ENCODE results near the gene MTHFS. TPM values are rescaled to one million over a fixed set of nuclear protein-coding genes. Genes with fewer than 3 reads are reported as not detected.

The MTHFS gene
- total RNA-seq, 1 experiment from 2014 or later: 8.7 TPM

- POLR2A ChIA-PET (ENCODE audit: low non-redundant PET): no interaction called here
- no peaks in the 10 kb centered on the region for H3K36me3 ChIP-seq (ENCODE audit: insufficient read depth, low read length, poor library complexity, severe bottlenecking)
- H3K27ac ChIP-seq (ENCODE audit: low read depth, low read length, poor library complexity, severe bottlenecking): no peak overlapping the region
- intact Hi-C loops (cut with micrococcal nuclease; ENCODE audit: unreplicated experiment): no loop called here
- TF ChIP-seq EZH2 (IDR thresholded peaks at IDR 0.05; ENCODE audit: borderline replicate concordance, low read depth, low read length, poor library complexity, severe bottlenecking): no peak
- TF ChIP-seq CTCF (conservative IDR thresholded peaks at IDR 0.05; ENCODE audit: low read depth, low read length): no peak
- DNase-seq (ENCODE audit: low spot score): no peak
- H3K4me1 ChIP-seq (ENCODE audit: insufficient read depth, low read length, poor library complexity, severe bottlenecking): no peaks in the 10 kb centered on the region
- no peaks in the 10 kb centered on the region for H3K9me3 ChIP-seq (ENCODE audit: low read depth, low read length, poor library complexity, severe bottlenecking)
- CTCF ChIA-PET: no interaction called here
- H3K27me3 ChIP-seq (replicated peaks; ENCODE audit: insufficient read depth, low read depth, low read length, poor library complexity): no peaks in the 10 kb centered on the region
- H3K4me3 ChIP-seq (ENCODE audit: low read depth, low read length, poor library complexity, severe bottlenecking): no peak overlapping the region
- no TSS peak for BruUV-seq (replicated peaks)
These were observed 85.1 kb downstream of the MTHFS start for GRCh38 chr15:79811406-79812405.

GRCh38 chr15:79804838-79805237 lies 92.0 kb downstream of the MTHFS start:
- no peak for DNase-seq (ENCODE audit: low spot score)
- intact Hi-C loops (cut with micrococcal nuclease; ENCODE audit: unreplicated experiment): no loop called here
- H3K36me3 ChIP-seq (ENCODE audit: insufficient read depth, low read length, poor library complexity, severe bottlenecking): no peaks in the 10 kb centered on the region
- POLR2A ChIA-PET (ENCODE audit: low non-redundant PET): no interaction called here
- H3K9me3 ChIP-seq (ENCODE audit: low read depth, low read length, poor library complexity, severe bottlenecking): no peaks in the 10 kb centered on the region
- no peaks in the 10 kb centered on the region for H3K27me3 ChIP-seq (replicated peaks; ENCODE audit: insufficient read depth, low read depth, low read length, poor library complexity)
- no peak overlapping the region for H3K27ac ChIP-seq (ENCODE audit: low read depth, low read length, poor library complexity, severe bottlenecking)
- TF ChIP-seq EZH2 (IDR thresholded peaks at IDR 0.05; ENCODE audit: borderline replicate concordance, low read depth, low read length, poor library complexity, severe bottlenecking) (no peak), CTCF (conservative IDR thresholded peaks at IDR 0.05; ENCODE audit: low read depth, low read length) (no peak)
- BruUV-seq (replicated peaks): no TSS peak
- no peaks in the 10 kb centered on the region for H3K4me1 ChIP-seq (ENCODE audit: insufficient read depth, low read length, poor library complexity, severe bottlenecking)
- CTCF ChIA-PET: no interaction called here
- H3K4me3 ChIP-seq (ENCODE audit: low read depth, low read length, poor library complexity, severe bottlenecking): no peak overlapping the region

GRCh38 chr15:79798311-79798710 lies 98.5 kb downstream of the MTHFS start:
- no TSS peak for BruUV-seq (replicated peaks)
- no peaks in the 10 kb centered on the region for H3K4me1 ChIP-seq (ENCODE audit: insufficient read depth, low read length, poor library complexity, severe bottlenecking)
- DNase-seq (ENCODE audit: low spot score): no peak
- TF ChIP-seq EZH2 (IDR thresholded peaks at IDR 0.05; ENCODE audit: borderline replicate concordance, low read depth, low read length, poor library complexity, severe bottlenecking): no peak
- TF ChIP-seq CTCF (conservative IDR thresholded peaks at IDR 0.05; ENCODE audit: low read depth, low read length): no peak
- CTCF ChIA-PET: no interaction called here
- intact Hi-C loops (cut with micrococcal nuclease; ENCODE audit: unreplicated experiment): no loop called here
- H3K27me3 ChIP-seq (replicated peaks; ENCODE audit: insufficient read depth, low read depth, low read length, poor library complexity): no peaks in the 10 kb centered on the region
- H3K4me3 ChIP-seq (ENCODE audit: low read depth, low read length, poor library complexity, severe bottlenecking): no peak overlapping the region
- no peaks in the 10 kb centered on the region for H3K9me3 ChIP-seq (ENCODE audit: low read depth, low read length, poor library complexity, severe bottlenecking)
- POLR2A ChIA-PET (ENCODE audit: low non-redundant PET): no interaction called here
- no peak overlapping the region for H3K27ac ChIP-seq (ENCODE audit: low read depth, low read length, poor library complexity, severe bottlenecking)
- no peaks in the 10 kb centered on the region for H3K36me3 ChIP-seq (ENCODE audit: insufficient read depth, low read length, poor library complexity, severe bottlenecking)

Other genes starting within 250 kb of the MTHFS start
- gene BCL2A1, start 74.2 kb upstream of the MTHFS start, total RNA-seq (2021): not detected in 2 replicates
- gene ZFAND6, start 162.7 kb upstream of the MTHFS start, total RNA-seq (2021): 41.4 and 42.8 TPM in 2 replicates

Measured in A673 (cell line).